Measurements from ENCODE around the gene COA1. TPM values are rescaled to one million over a fixed set of nuclear protein-coding genes. Genes with fewer than 3 reads are reported as not detected.

COA1 gene
- total and polyA plus RNA-seq, 9 of the 15 experiments (the other 6 are each of a cell fraction or from before 2014, with no cell fraction given) = 98.9 to 463 (median 181) TPM

GRCh38 chr7:43735802-43736603 lies 6.7 kb upstream of the COA1 start (continued):
- TF ChIP-seq ILF3 (IDR thresholded peaks at IDR 0.05; ENCODE audit: borderline replicate concordance) (no peak), MAX (CRISPR knock-in tag; IDR thresholded peaks at IDR 0.05) (0 out of 2 replicates have a peak, but pooled peaks have one; percentile 19), FOXP4 (CRISPR knock-in tag; IDR thresholded peaks at IDR 0.05; ENCODE audit: borderline replicate concordance) (no peak), SRSF3 (IDR thresholded peaks at IDR 0.05; ENCODE audit: insufficient read depth, low read length) (no peak), BRD9 (IDR thresholded peaks at IDR 0.05; ENCODE audit: low read depth, partially characterized antibody) (peak; percentile 12), TAF15 (IDR thresholded peaks at IDR 0.05; ENCODE audit: low read depth, low read length) (no peak), ZNF668 (CRISPR knock-in tag; IDR thresholded peaks at IDR 0.05) (peak; percentile 80; the same call in 1 of the 2 replicates), FOXM1 (IDR thresholded peaks at IDR 0.05; ENCODE audit: low read depth) (no peak), FOXM1 (CRISPR knock-in tag; IDR thresholded peaks at IDR 0.05; ENCODE audit: low read depth) (no peak), PHF20 (IDR thresholded peaks at IDR 0.05; ENCODE audit: partially characterized antibody) (no peak), NR2C2 (CRISPR knock-in tag; IDR thresholded peaks at IDR 0.05) (no peak), NR2C2 (tag; IDR thresholded peaks at IDR 0.05) (peak; percentile 66), SMAD4 (CRISPR knock-in tag; conservative IDR thresholded peaks at IDR 0.05) (peak; percentile 91), TEAD1 (CRISPR knock-in tag; IDR thresholded peaks at IDR 0.05) (peak; percentile 97), CAMTA2 (CRISPR knock-in tag; conservative IDR thresholded peaks at IDR 0.05) (no peak), ZNF311 (CRISPR knock-in tag; IDR thresholded peaks at IDR 0.05) (peak; percentile 79), GMEB1 (CRISPR knock-in tag; IDR thresholded peaks at IDR 0.05) (0 out of 2 replicates have a peak, but pooled peaks have one; percentile 5), ATF7 (IDR thresholded peaks at IDR 0.05) (peak; percentile 90), SRSF7 (optimal IDR thresholded peaks at IDR 0.05; ENCODE audit: low read depth, low read length) (no peak), IFI16 (CRISPR knock-in tag; IDR thresholded peaks at IDR 0.05) (0 out of 2 replicates have a peak, but pooled peaks have one; percentile 21), ZNF41 (CRISPR knock-in tag; conservative IDR thresholded peaks at IDR 0.05) (peak; percentile 62; the same call in 1 of the 2 replicates), TEAD4 (IDR thresholded peaks at IDR 0.05; ENCODE audit: low read length) (peak; percentile 89), TEAD4 (CRISPR knock-in tag; IDR thresholded peaks at IDR 0.05; ENCODE audit: borderline replicate concordance) (no peak), DEAF1 (CRISPR knock-in tag; IDR thresholded peaks at IDR 0.05) (0 out of 2 replicates have a peak, but pooled peaks have one; percentile 18)
